K562 (cell line): ENCODE results near the gene ZSCAN22. TPM values are rescaled to one million over a fixed set of nuclear protein-coding genes. Genes with fewer than 3 reads are reported as not detected.

Experiments used
- CBX3 ChIP-seq, 2 experiments: IDR thresholded peaks; 1 replicate in 1 of 2; 2 replicates in 1 of 2; pipeline ENCODE4 v1.6.1; 2012; ENCODE audit warnings: inconsistent platforms in 2 of 2, low read length in 2 of 2, borderline replicate concordance in 1 of 2, control low read depth in 1 of 2
- FOS ChIP-seq: IDR thresholded peaks from 3 replicates; pipeline ENCODE4 v1.6.1; 2011; ENCODE audit not compliant: insufficient read length; ENCODE audit errors: extremely low read depth
- GTF2E2 ChIP-seq: fragments of 200-800 bp; sonication (Bioruptor generic); IDR thresholded peaks from 2 replicates; pipeline ENCODE4 v1.6.1; 2016; ENCODE audit warnings: missing genetic modification characterization, missing compliant biosample characterization
- HDAC6 ChIP-seq: IDR thresholded peaks from 2 replicates; pipeline ENCODE4 v1.6.1; 2012; ENCODE audit warnings: low read depth, mild to moderate bottlenecking, control low read depth, inconsistent platforms, low read length, moderate library complexity
- HMGXB4 ChIP-seq: sonication (generic); formaldehyde crosslinking; IDR thresholded peaks from 2 replicates; pipeline ENCODE4 v1.8.1; 2023; ENCODE audit warnings: mild to moderate bottlenecking, missing genetic modification reagents
- JUND ChIP-seq, 2 experiments: IDR thresholded peaks; 2 replicates in 1 of 2; 3 replicates in 1 of 2; pipeline ENCODE4 v1.6.1; 2011; ENCODE audit warnings: borderline replicate concordance in 2 of 2, low read depth in 2 of 2, low read length in 2 of 2, improper control_type of control experiment in 1 of 2, missing biosample characterization in 1 of 2, missing genetic modification characterization in 1 of 2, missing genetic modification reagents in 1 of 2
- MECOM ChIP-seq: fragments of 250-450 bp; sonication (Bioruptor Pico); IDR thresholded peaks from 2 replicates; pipeline ENCODE4 v1.8.0; 2022; ENCODE audit warnings: inconsistent platforms
- MYNN ChIP-seq, 2 experiments: sonication (generic); formaldehyde crosslinking in 1 of 2; IDR thresholded peaks; 2 replicates each; pipeline versions ENCODE4 v1.5.0 to v1.6.1; 2016 to 2020; ENCODE audit warnings: antibody characterized with exemption in 1 of 2, missing genetic modification reagents in 1 of 2
- NELFE ChIP-seq: IDR thresholded peaks from 2 replicates; pipeline ENCODE4 v1.6.1; 2011; ENCODE audit warnings: mild to moderate bottlenecking; ENCODE audit not compliant: insufficient read depth, insufficient read length
- NEUROD1 ChIP-seq: fragments of 150-350 bp; IDR thresholded peaks from 2 replicates; pipeline ENCODE4 v1.6.1; 2014; ENCODE audit warnings: borderline replicate concordance, low read length, low read depth; ENCODE audit not compliant: partially characterized antibody
- NR2C2 ChIP-seq, 2 experiments: fragments of 200-800 bp in 1 of 2; sonication (Bioruptor generic) in 1 of 2; sonication (generic) in 1 of 2; formaldehyde crosslinking in 1 of 2; IDR thresholded peaks; 2 replicates each; pipeline versions ENCODE4 v1.6.1 to v1.8.0; 2016 to 2022; ENCODE audit warnings: mild to moderate bottlenecking in 1 of 2, missing compliant biosample characterization in 1 of 2, missing genetic modification characterization in 1 of 2, missing genetic modification reagents in 1 of 2
- PTTG1 ChIP-seq: fragments of 450-650 bp; IDR thresholded peaks from 2 replicates; pipeline ENCODE4 v1.6.1; 2016; ENCODE audit warnings: low read depth, mild to moderate bottlenecking, missing genetic modification characterization, missing compliant biosample characterization
- RHOXF2B ChIP-seq: fragments of 250-450 bp; sonication (Bioruptor Pico); conservative IDR thresholded peaks from 2 replicates; pipeline ENCODE4 v1.5.1; 2021
- SMAD3 ChIP-seq: fragments of 450-650 bp; formaldehyde crosslinking; conservative IDR thresholded peaks from 2 replicates; pipeline ENCODE4 v1.4.0; 2020; ENCODE audit warnings: mild to moderate bottlenecking
- SMAD4 ChIP-seq: fragments of 250-450 bp; sonication (Bioruptor Pico); conservative IDR thresholded peaks from 2 replicates; pipeline ENCODE4 v1.8.0; 2021; ENCODE audit warnings: inconsistent platforms, mild to moderate bottlenecking, moderate library complexity
- SMARCA4 ChIP-seq: fragments of 450-650 bp; IDR thresholded peaks from 2 replicates; pipeline ENCODE4 v1.6.1; 2016
- TAF9B ChIP-seq: fragments of 450-650 bp; IDR thresholded peaks from 2 replicates; pipeline ENCODE4 v1.6.1; 2018; ENCODE audit warnings: mild to moderate bottlenecking; ENCODE audit not compliant: partially characterized antibody
- ZBTB12 ChIP-seq: fragments of 250-450 bp; sonication (Bioruptor Pico); IDR thresholded peaks from 2 replicates; pipeline ENCODE4 v1.4.0; 2020
- ZKSCAN1 ChIP-seq: fragments of 150-350 bp; IDR thresholded peaks from 2 replicates; pipeline ENCODE4 v1.6.1; 2016; ENCODE audit warnings: low read depth, low read length
- ZNF134 ChIP-seq: fragments of 250-450 bp; sonication (Bioruptor Pico); conservative IDR thresholded peaks from 2 replicates; pipeline ENCODE4 v1.4.0; 2020
- ZNF316 ChIP-seq: fragments of 450-650 bp; IDR thresholded peaks from 2 replicates; pipeline ENCODE4 v1.6.1; 2016
- ZNF41 ChIP-seq: fragments of 250-450 bp; sonication (Bioruptor Pico); conservative IDR thresholded peaks from 2 replicates; pipeline ENCODE4 v1.4.0; 2020; ENCODE audit warnings: mild to moderate bottlenecking
- polyA plus RNA-seq, 8 experiments: library from polyadenylated mRNA; depleted of rRNA in 4 of 8; stranded (reverse) in 5 of 8; unstranded in 3 of 8; fragments of >200 nt; fragmentation: Nextera tagmentation in 2 of 8; fragmentation: Illumina TruSeq in 1 of 8; extraction: Ambion mirVana in 2 of 8; extraction: Trizol in 1 of 8; gene quantifications; 2 replicates each; pipeline versions ENCODE4 v1.2.1 to v1.2.3, GENCODE V29; 2011 to 2014; ENCODE audit warnings: inconsistent platforms in 1 of 8, missing spikeins in 1 of 8
- total RNA-seq, 7 experiments: library from RNA; depleted of rRNA in 6 of 7; stranded (reverse); fragments of >200 nt in 6 of 7; fragmentation: Illumina TruSeq in 2 of 7; extraction: Trizol in 2 of 7; gene quantifications; 2 replicates each; pipeline versions ENCODE4 v1.2.1 to v1.2.3, GENCODE V29; 2011 to 2021; ENCODE audit warnings: low replicate concordance in 1 of 7
- TF ChIP-seq, protein P1 (sequence below): sonication (generic); formaldehyde crosslinking; IDR thresholded peaks from 2 replicates; pipeline ENCODE4 v1.9.0; 2022; ENCODE audit warnings: mild to moderate bottlenecking, missing genetic modification reagents
- TF ChIP-seq, protein P2 (sequence below): fragments of 450-650 bp; formaldehyde crosslinking; IDR thresholded peaks from 2 replicates; pipeline ENCODE4 v1.4.0; 2022; ENCODE audit warnings: mild to moderate bottlenecking, moderate library complexity

The ZSCAN22 gene
- total and polyA plus RNA-seq, 9 of the 15 experiments (the other 6 are each of a cell fraction or from before 2014, with no cell fraction given) = 0.98 to 5.3 (median 3.0) TPM

GRCh38 chr19:58277748-58278540 lies 48.9 kb upstream of the ZSCAN22 start (continued):
- TF ChIP-seq ZNF134 (CRISPR knock-in tag) (0 out of 2 replicates have a peak, but pooled peaks have one; percentile 25), SMARCA4 (peak; percentile 45; the same call in 1 of the 2 replicates), PTTG1 (tag) (peak; percentile 75), MECOM (CRISPR knock-in tag) (0 out of 2 replicates have a peak, but pooled peaks have one; percentile 35), ZKSCAN1 (no peak), FOS (no peak), NEUROD1 (no peak), HDAC6 (no peak), MYNN (IDR thresholded peaks at IDR 0.05) (no peak), MYNN (CRISPR knock-in tag; IDR thresholded peaks at IDR 0.05) (no peak), NR2C2 (CRISPR knock-in tag; IDR thresholded peaks at IDR 0.05) (no peak), NR2C2 (tag; IDR thresholded peaks at IDR 0.05) (no peak), CBX3 (IDR thresholded peaks at IDR 0.05; ENCODE audit: borderline replicate concordance in 1 of 2, low read length in 2 of 2) (no peak), ZNF41 (0 out of 2 replicates have a peak, but pooled peaks have one; percentile 48), JUND (IDR thresholded peaks at IDR 0.05; ENCODE audit: borderline replicate concordance, low read depth, low read length) (no peak), JUND (tag; IDR thresholded peaks at IDR 0.05; ENCODE audit: borderline replicate concordance, low read depth, low read length) (no peak), ZBTB12 (CRISPR knock-in tag) (no peak), RHOXF2B (CRISPR knock-in tag) (no peak), NELFE (no peak), GTF2E2 (tag) (no peak), TAF9B (peak; percentile 25), HMGXB4 (CRISPR knock-in tag) (no peak), ZNF316 (0 out of 2 replicates have a peak, but pooled peaks have one; percentile 3), SMAD4 (CRISPR knock-in tag) (peak; percentile 64), SMAD3 (CRISPR knock-in tag) (no peak)
- TF ChIP-seq, protein P1, sequence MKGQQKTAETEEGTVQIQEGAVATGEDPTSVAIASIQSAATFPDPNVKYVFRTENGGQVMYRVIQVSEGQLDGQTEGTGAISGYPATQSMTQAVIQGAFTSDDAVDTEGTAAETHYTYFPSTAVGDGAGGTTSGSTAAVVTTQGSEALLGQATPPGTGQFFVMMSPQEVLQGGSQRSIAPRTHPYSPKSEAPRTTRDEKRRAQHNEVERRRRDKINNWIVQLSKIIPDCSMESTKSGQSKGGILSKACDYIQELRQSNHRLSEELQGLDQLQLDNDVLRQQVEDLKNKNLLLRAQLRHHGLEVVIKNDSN (CRISPR knock-in tag) = no peak
- TF ChIP-seq, protein P2, sequence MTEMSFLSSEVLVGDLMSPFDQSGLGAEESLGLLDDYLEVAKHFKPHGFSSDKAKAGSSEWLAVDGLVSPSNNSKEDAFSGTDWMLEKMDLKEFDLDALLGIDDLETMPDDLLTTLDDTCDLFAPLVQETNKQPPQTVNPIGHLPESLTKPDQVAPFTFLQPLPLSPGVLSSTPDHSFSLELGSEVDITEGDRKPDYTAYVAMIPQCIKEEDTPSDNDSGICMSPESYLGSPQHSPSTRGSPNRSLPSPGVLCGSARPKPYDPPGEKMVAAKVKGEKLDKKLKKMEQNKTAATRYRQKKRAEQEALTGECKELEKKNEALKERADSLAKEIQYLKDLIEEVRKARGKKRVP (CRISPR knock-in tag) = peak; percentile 20; the same call in 1 of the 2 replicates
